Measurements from ENCODE around the gene MSI2. TPM values are rescaled to one million over a fixed set of nuclear protein-coding genes. Genes with fewer than 3 reads are reported as not detected.

Gene MSI2
- total and polyA plus RNA-seq, 2 donors (not counting 3 experiments of a cell fraction or from before 2014, with no cell fraction given) = 20.9 to 59.3 TPM

- H3K4me1 ChIP-seq (ENCODE audit: control insufficient read depth, extremely low read depth, insufficient read depth, low read length) = no peaks in the 10 kb centered on the region
- H2AFZ ChIP-seq (ENCODE audit: low read depth, low read length) = no peak overlapping the region
- H3K4me2 ChIP-seq (ENCODE audit: insufficient read depth, low read length) = no peak overlapping the region
- H4K20me1 ChIP-seq (replicated peaks; ENCODE audit: control insufficient read depth, extremely low read depth, insufficient read depth, low read length) = no peaks in the 10 kb centered on the region
- H3K36me3 ChIP-seq (ENCODE audit: control insufficient read depth in 2 of 2, extremely low read depth in 1 of 2, insufficient read depth in 2 of 2, low read length in 2 of 2) = no peaks in the 10 kb centered on the region
- no peak for DNase-seq (ENCODE audit: low read depth, low spot score)
- intact Hi-C loops (cut with micrococcal nuclease) (no loop called here), dilution Hi-C loops (cut with MboI; ENCODE audit: extremely low pct_ligation_motif_present, low sequenced_read_pairs) (no loop called here)
- H3K79me2 ChIP-seq (ENCODE audit: control insufficient read depth, insufficient read depth, low read length) = no peaks in the 10 kb centered on the region
- ChIA-PET CTCF (interaction anchor here (2.0 kb wide), 1 partner anchor 265 kb away, joined by 7 read pairs; no protein-coding TSS in a partner anchor), POLR2A (no interaction called here)
- H3K27ac ChIP-seq (ENCODE audit: insufficient read depth, low read depth, low read length) = no peak overlapping the region
- no peaks in the 10 kb centered on the region for H3K27me3 ChIP-seq (ENCODE audit: control insufficient read depth in 2 of 2, insufficient read depth in 2 of 2, low read length in 2 of 2)
- no TSS peak for BruUV-seq (replicated peaks)
- no peak for TF ChIP-seq MYC (IDR thresholded peaks at IDR 0.05; ENCODE audit: low read depth, low read length)
- no peak overlapping the region for H3K9ac ChIP-seq (replicated peaks; ENCODE audit: extremely low read depth, insufficient read depth, low read length)
- H3K9me1 ChIP-seq (replicated peaks; ENCODE audit: control insufficient read depth, extremely low read depth, insufficient read depth, low read length) = no peaks in the 10 kb centered on the region
- H3K9me3 ChIP-seq (replicated peaks; ENCODE audit: control insufficient read depth, insufficient read depth, low read length) = no peaks in the 10 kb centered on the region
- H3K4me3 ChIP-seq (replicated peaks in 1 of 3; ENCODE audit: insufficient read depth in 1 of 3, low read depth in 1 of 3, low read length in 3 of 3) = no peak overlapping the region
- FAIRE-seq = no peak
Observed at GRCh38 chr17:57507828-57508227, 251.5 kb downstream of the MSI2 start.

GRCh38 chr17:57508671-57509070 lies 252.3 kb downstream of the MSI2 start:
- intact Hi-C loops (cut with micrococcal nuclease) (no loop called here), dilution Hi-C loops (cut with MboI; ENCODE audit: extremely low pct_ligation_motif_present, low sequenced_read_pairs) (no loop called here)
- BruUV-seq (replicated peaks) = no TSS peak
- Histone ChIP-seq H3K79me2 (ENCODE audit: control insufficient read depth, insufficient read depth, low read length) (no peaks in the 10 kb centered on the region), H3K9me1 (replicated peaks; ENCODE audit: control insufficient read depth, extremely low read depth, insufficient read depth, low read length) (no peaks in the 10 kb centered on the region), H2AFZ (ENCODE audit: low read depth, low read length) (no peak overlapping the region), H3K9me3 (replicated peaks; ENCODE audit: control insufficient read depth, insufficient read depth, low read length) (no peaks in the 10 kb centered on the region), H3K4me1 (ENCODE audit: control insufficient read depth, extremely low read depth, insufficient read depth, low read length) (no peaks in the 10 kb centered on the region), H3K4me3 (replicated peaks in 1 of 3; ENCODE audit: insufficient read depth in 1 of 3, low read depth in 1 of 3, low read length in 3 of 3) (no peak overlapping the region), H3K27ac (ENCODE audit: insufficient read depth, low read depth, low read length) (no peak overlapping the region), H3K36me3 (ENCODE audit: control insufficient read depth in 2 of 2, extremely low read depth in 1 of 2, insufficient read depth in 2 of 2, low read length in 2 of 2) (no peaks in the 10 kb centered on the region), H3K9ac (replicated peaks; ENCODE audit: extremely low read depth, insufficient read depth, low read length) (no peak overlapping the region), H3K4me2 (ENCODE audit: insufficient read depth, low read length) (no peak overlapping the region), H3K27me3 (ENCODE audit: control insufficient read depth in 2 of 2, insufficient read depth in 2 of 2, low read length in 2 of 2) (no peaks in the 10 kb centered on the region), H4K20me1 (replicated peaks; ENCODE audit: control insufficient read depth, extremely low read depth, insufficient read depth, low read length) (no peaks in the 10 kb centered on the region)
- POLR2A ChIA-PET = no interaction called here
- CTCF ChIA-PET = interaction anchor here (2.0 kb wide), 1 partner anchor 266 kb away, joined by 7 read pairs; no protein-coding TSS in a partner anchor
- no peak for FAIRE-seq
- TF ChIP-seq FOS (IDR thresholded peaks at IDR 0.05; ENCODE audit: borderline replicate concordance, insufficient read depth, low read length) = no peak
- TF ChIP-seq CTCF (IDR thresholded peaks at IDR 0.05; ENCODE audit: extremely low read depth in 1 of 2, insufficient read depth in 1 of 2, low read depth in 1 of 2, low read length in 2 of 2) = no peak
- TF ChIP-seq POLR2A (IDR thresholded peaks at IDR 0.05; ENCODE audit: low read depth, low read length) = no peak
- no peak for TF ChIP-seq EZH2 (IDR thresholded peaks at IDR 0.05; ENCODE audit: borderline replicate concordance, low read depth, low read length, severe bottlenecking)
- TF ChIP-seq JUN (IDR thresholded peaks at IDR 0.05; ENCODE audit: borderline replicate concordance, insufficient read depth, insufficient read length, low read depth) = no peak
- TF ChIP-seq GATA2 (IDR thresholded peaks at IDR 0.05; ENCODE audit: insufficient read depth, insufficient read length, low read depth, low read length) = no peak
- TF ChIP-seq, protein P1, sequence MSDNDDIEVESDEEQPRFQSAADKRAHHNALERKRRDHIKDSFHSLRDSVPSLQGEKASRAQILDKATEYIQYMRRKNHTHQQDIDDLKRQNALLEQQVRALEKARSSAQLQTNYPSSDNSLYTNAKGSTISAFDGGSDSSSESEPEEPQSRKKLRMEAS (IDR thresholded peaks at IDR 0.05; ENCODE audit: insufficient read depth, insufficient read length) = no peak
- no peak for TF ChIP-seq POLR2AphosphoS5 (IDR thresholded peaks at IDR 0.05; ENCODE audit: insufficient read depth, low read depth, low read length)
- no peak for DNase-seq (ENCODE audit: low read depth, low spot score)

Measured in endothelial cell of umbilical vein (primary cell).